GM10248 (cell line): Measurements from ENCODE around the gene OR10D3.

Experiments
- CTCF ChIA-PET: fragments of 300-600 bp; sonication (Branson Sonifier 250); formaldehyde crosslinking; extraction: SDS; loops from one replicate; lab custom pipeline; 2021; ENCODE audit warnings: antibody characterized with exemption; lab: Yijun Ruan, JAX
- POLR2A ChIA-PET: fragments of 350-650 bp; sonication (Branson Sonifier 250); formaldehyde crosslinking; extraction: SDS; loops from one replicate; lab custom pipeline; 2020; ENCODE audit warnings: antibody characterized with exemption; lab: Yijun Ruan, JAX
- DNase-seq: peaks from one replicate; pipeline ENCODE4 v3.0.0; 2012; ENCODE audit errors: extremely low spot score
- TF ChIP-seq, protein P1 (sequence below): IDR thresholded peaks from 2 replicates; pipeline ENCODE4 v1.5.1; 2012; ENCODE audit warnings: mild to moderate bottlenecking, low read depth; ENCODE audit errors: extremely low read depth, missing control alignments, control extremely low read depth

The OR10D3 gene

DNA sequence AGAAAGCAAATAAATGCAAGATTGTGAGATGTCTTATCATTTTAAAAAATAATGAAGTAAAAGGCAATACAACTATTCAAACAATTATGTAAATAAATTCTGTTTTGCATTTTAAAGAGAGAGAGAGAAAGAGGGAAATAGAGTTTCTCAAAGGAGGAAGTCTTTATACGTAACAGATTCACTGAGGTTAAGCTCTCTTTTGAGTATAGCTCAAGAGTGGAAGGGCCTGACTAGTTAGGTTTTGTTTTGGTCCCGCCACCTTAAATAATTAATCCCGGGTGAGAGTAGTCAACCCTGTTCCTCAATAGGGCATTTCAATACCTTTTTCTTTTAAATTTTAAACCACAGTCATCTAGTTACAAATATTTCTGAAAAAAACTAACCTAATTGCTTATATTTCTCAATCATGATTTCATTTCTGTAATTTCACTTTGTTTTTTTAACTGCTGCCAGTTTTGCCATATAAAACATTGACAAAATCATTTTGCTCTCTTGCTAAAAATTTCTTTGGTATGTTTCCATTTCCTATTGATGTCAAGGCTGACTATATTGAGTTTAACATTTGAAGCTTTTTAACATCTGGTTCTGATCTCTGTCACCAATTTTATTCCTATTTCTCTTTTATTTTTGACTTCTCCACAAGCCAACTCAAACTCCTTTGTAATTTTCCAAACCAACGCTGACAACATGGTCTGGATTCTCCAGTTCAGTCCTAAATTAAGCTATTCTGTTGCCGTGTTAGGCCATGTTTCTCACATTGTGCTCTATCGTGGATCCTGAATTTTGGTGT is 10.3 kb downstream of the OR10D3 start:
- TF ChIP-seq, protein P1, sequence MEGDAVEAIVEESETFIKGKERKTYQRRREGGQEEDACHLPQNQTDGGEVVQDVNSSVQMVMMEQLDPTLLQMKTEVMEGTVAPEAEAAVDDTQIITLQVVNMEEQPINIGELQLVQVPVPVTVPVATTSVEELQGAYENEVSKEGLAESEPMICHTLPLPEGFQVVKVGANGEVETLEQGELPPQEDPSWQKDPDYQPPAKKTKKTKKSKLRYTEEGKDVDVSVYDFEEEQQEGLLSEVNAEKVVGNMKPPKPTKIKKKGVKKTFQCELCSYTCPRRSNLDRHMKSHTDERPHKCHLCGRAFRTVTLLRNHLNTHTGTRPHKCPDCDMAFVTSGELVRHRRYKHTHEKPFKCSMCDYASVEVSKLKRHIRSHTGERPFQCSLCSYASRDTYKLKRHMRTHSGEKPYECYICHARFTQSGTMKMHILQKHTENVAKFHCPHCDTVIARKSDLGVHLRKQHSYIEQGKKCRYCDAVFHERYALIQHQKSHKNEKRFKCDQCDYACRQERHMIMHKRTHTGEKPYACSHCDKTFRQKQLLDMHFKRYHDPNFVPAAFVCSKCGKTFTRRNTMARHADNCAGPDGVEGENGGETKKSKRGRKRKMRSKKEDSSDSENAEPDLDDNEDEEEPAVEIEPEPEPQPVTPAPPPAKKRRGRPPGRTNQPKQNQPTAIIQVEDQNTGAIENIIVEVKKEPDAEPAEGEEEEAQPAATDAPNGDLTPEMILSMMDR: no peak
- ChIA-PET POLR2A (no interaction called here), CTCF (interaction anchor here (1.5 to 5.3 kb wide), 7 partner anchors 14 to 124 kb away, joined by 3 to 26 read pairs (median 9); no protein-coding TSS in a partner anchor)
- no peak for DNase-seq

DNA sequence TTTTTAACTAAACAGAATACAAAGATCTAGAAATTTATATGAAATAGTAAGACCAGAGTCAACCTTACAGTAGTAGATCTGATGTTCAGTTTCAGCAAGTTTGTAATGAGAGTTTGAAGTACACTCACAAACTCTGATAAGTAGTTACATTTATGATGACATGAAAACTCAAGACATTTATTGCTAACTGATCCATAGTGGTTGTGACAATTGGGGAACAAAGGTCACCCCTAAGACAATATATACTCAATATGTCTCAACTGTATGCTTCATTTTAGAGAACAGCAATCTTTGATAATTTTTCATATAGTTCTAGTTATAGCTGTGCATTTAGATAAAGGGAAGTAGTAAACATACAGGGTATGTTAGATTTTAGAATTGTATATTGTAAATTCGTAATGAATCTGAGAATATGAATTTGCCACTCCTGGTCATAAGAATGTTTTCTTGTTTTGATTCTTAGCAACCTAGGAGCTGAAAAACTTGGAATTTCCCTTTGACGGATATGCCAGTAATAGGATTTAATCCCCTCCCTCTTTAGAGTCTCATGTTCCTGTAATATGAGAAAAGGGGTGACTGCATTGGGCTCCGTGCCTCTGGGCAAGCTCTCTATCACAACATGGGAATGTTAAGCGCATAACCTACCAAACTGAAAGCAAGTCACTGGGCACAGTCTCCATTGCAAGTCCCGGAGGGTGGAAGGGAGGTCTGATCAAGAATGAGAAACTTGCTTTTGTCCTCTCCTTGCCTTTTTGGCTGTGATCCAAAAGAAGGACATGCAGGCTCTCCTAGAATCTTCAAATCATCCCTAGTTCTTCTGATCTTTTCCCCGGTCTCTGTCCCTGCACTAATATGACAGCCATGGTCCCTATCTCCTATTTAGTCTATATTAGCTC is 11.4 kb downstream of the OR10D3 start:
- TF ChIP-seq, protein P1: no peak
- CTCF ChIA-PET: interaction anchor here (0.7 to 5.3 kb wide), 16 partner anchors 10 to 131 kb away, joined by 3 to 26 read pairs (median 4); no protein-coding TSS in a partner anchor
- POLR2A ChIA-PET: no interaction called here
- no peak for DNase-seq

DNA sequence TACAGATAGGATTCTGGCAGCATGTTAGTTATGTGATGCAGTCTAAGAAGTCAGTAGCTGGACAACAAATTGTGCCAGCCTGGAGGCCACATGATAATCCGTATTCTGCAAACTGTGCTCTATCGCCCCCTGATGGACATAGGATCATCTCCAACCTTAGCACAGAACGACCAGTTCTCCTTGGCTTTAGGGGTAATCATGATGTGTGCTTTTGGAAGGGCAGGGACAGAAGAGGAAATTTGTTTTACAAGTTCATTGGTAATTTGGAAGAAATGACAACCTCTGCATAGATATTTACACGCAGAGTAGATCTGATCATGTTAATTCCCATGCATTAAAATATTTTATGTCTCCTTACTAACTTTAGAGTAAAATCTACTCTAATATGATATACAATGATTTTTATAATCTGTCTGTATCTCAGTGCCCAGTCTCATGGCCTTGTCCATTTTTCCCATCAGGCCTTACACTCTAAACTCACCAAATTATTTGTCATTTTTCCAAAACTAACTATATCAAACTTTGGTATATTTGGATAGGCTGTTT is 12.1 kb downstream of the OR10D3 start:
- DNase-seq: peak; percentile 38
- CTCF ChIA-PET: interaction anchor here (0.8 to 5.3 kb wide), 13 partner anchors 9 to 131 kb away, joined by 3 to 26 read pairs (median 6); no protein-coding TSS in a partner anchor
- TF ChIP-seq, protein P1: peak; percentile 65
- POLR2A ChIA-PET: no interaction called here

DNA sequence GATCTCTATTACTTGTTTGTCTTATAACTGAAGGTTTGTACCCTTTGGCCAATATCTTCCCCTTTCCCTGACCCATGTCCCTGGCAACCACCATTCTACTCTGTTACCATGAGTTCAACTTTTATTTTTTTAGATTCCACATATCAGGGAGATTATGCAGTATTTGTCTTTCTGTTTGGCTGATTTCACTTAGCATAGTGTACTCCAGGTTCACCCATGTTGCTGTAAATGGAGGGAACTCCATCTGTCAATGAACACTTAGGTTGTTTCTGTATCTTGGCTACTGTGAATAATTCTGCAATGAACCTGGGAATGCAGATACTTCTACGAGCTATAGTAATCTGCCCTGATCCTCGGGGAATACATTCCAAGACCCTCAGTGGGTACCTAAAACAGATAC is 14.9 kb downstream of the OR10D3 start:
- ChIA-PET CTCF (interaction anchor here (0.8 to 2.0 kb wide), 5 partner anchors 11 to 129 kb away, joined by 3 to 6 read pairs (median 3); no protein-coding TSS in a partner anchor), POLR2A (no interaction called here)
- TF ChIP-seq, protein P1: no peak
- no peak for DNase-seq

DNA sequence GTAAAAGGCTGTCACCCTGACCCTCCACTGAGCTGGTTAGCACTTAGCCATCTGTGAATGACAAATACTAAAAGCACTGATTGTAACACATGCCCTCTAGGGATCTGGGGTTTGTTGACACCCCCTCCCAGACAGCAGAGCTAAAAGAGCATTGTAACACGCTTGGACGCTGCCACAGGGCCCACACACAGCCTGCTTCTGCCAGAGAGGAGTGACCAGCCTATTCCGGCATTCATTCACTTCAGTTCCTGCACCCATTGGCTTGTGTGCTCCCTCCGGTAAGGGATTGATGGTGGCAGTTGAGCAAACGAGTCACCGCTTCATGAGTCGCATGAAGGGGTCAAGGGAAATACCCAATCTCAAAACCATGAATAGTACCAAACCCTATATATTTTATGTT is 15.8 kb downstream of the OR10D3 start:
- TF ChIP-seq, protein P1: no peak
- ChIA-PET CTCF (interaction anchor here (0.8 to 2.0 kb wide), 3 partner anchors 12 to 130 kb away, joined by 3 to 6 read pairs (median 3); no protein-coding TSS in a partner anchor), POLR2A (no interaction called here)
- no peak for DNase-seq

DNA sequence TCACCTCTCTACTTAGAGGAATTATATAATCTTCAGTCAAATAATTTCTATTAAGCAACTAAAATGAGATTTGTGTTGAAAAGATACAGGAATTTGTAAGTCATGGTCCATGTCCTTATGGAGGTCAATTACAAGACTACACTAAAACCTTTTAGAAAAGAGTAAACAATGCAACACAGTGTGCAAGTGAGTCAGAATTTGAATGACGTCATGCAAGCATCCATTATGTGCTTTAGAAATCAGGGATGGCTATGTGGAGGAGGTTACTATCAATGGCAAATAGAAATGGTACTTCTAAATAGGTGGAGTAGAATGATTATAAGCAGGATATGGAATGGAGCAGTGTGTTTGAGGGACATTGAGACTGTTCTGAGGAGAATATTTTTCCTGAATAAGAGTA is 16.6 kb downstream of the OR10D3 start:
- POLR2A ChIA-PET: no interaction called here
- CTCF ChIA-PET: no interaction called here
- no peak for DNase-seq
- TF ChIP-seq, protein P1: no peak
